K562 (cell line): ENCODE data around the gene PDCD1. TPM values are rescaled to one million over a fixed set of nuclear protein-coding genes. Genes with fewer than 3 reads are reported as not detected.

Experiments
- ATAC-seq: fragments of 200-7000 bp; cut with Tn5 transposase; 3 replicates; pipeline ENCODE4 v1.9.1; 2020; ENCODE audit warnings: moderate library complexity
- BruUV-seq: library from RNA; stranded (reverse); fragments of 400-500 nt; replicated peaks from 2 replicates; lab custom pipeline; 2021; lab: Mats Ljungman, UMichigan
- CTCF ChIA-PET: fragments of 300-600 bp; formaldehyde crosslinking; extraction: SDS; loops from one replicate; lab custom pipeline; 2021; ENCODE audit warnings: low intra/inter-chr PET ratio; lab: Yijun Ruan, JAX
- POLR2A ChIA-PET: fragments of 300-600, 350-650 bp; sonication (Branson Sonifier 250); formaldehyde crosslinking; extraction: SDS; loops from one replicate; lab custom pipeline; 2021; ENCODE audit warnings: antibody characterized with exemption, inconsistent platforms; lab: Yijun Ruan, JAX
- DNase-seq, 4 experiments: peaks; one replicate each; pipeline versions ENCODE4 v3.0.0 to v3.0.0-alpha.2; 2011 to 2018; ENCODE audit warnings: low spot score in 3 of 4, mixed read lengths in 3 of 4; ENCODE audit errors: extremely low read depth in 1 of 4
- FAIRE-seq: peaks from 2 replicates; lab custom pipeline; 2011; peaks lifted over from hg19 to GRCh38; lab: Jason Lieb, UNC
- H2AFZ ChIP-seq: 2 replicates; pipeline ENCODE4 v1.6.0; 2011; ENCODE audit warnings: low read depth, low read length, control low read depth, inconsistent platforms
- H3K27ac ChIP-seq: fragments of 200-600 bp; 3 replicates; pipeline ENCODE4 v1.8.0; 2011; ENCODE audit warnings: low read depth, mild to moderate bottlenecking, control low read depth, inconsistent platforms, low read length, moderate library complexity, mixed read lengths; ENCODE audit errors: extremely low read depth
- H3K27me3 ChIP-seq, 2 experiments: fragments of 300-600 bp in 1 of 2; 2 replicates in 1 of 2; 3 replicates in 1 of 2; pipeline versions ENCODE4 v1.6.0 to v1.8.0; 2011; ENCODE audit warnings: inconsistent platforms in 2 of 2, low read length in 2 of 2, mild to moderate bottlenecking in 1 of 2, mixed read lengths in 1 of 2, moderate library complexity in 1 of 2; ENCODE audit not compliant: control insufficient read depth in 2 of 2, insufficient read depth in 2 of 2
- H3K36me3 ChIP-seq: fragments of 300-600 bp; 3 replicates; pipeline ENCODE4 v1.8.0; 2011; ENCODE audit warnings: mild to moderate bottlenecking, low read length, inconsistent platforms; ENCODE audit not compliant: control insufficient read depth, insufficient read depth
- H3K4me1 ChIP-seq, 2 experiments: fragments of 200-600 bp in 1 of 2; replicated peaks in 1 of 2; 2 replicates in 1 of 2; 3 replicates in 1 of 2; pipeline versions ENCODE4 v1.5.1 to v1.8.0; 2011; ENCODE audit warnings: inconsistent platforms in 2 of 2, low read length in 2 of 2, mild to moderate bottlenecking in 1 of 2, mixed read lengths in 1 of 2, moderate library complexity in 1 of 2; ENCODE audit not compliant: control insufficient read depth in 2 of 2, insufficient read depth in 2 of 2
- H3K4me2 ChIP-seq: 2 replicates; pipeline ENCODE4 v1.6.1; 2011; ENCODE audit warnings: low read length, control low read depth, inconsistent platforms, mixed read lengths; ENCODE audit not compliant: insufficient read depth
- H3K4me3 ChIP-seq: fragments of 200-600 bp; sonication (generic), shearing (Covaris generic); 2 replicates; pipeline ENCODE4 v1.5.1; 2016; ENCODE audit warnings: control low read depth, inconsistent platforms
- H3K79me2 ChIP-seq: fragments of 200-600 bp; 3 replicates; pipeline ENCODE4 v1.8.0; 2011; ENCODE audit warnings: low read length, inconsistent platforms; ENCODE audit not compliant: control insufficient read depth, insufficient read depth
- H3K9ac ChIP-seq, 2 experiments: 2 replicates each; pipeline versions ENCODE4 v1.6.0 to v1.6.1; 2011; ENCODE audit warnings: low read depth in 2 of 2, low read length in 2 of 2, control low read depth in 1 of 2, inconsistent platforms in 1 of 2, mild to moderate bottlenecking in 1 of 2, mixed read lengths in 1 of 2; ENCODE audit not compliant: insufficient read depth in 1 of 2
- H3K9me1 ChIP-seq: one replicate; pipeline ENCODE4 v1.6.0; 2011; ENCODE audit warnings: inconsistent platforms, mild to moderate bottlenecking, low read length, moderate library complexity; ENCODE audit not compliant: control insufficient read depth, insufficient read depth
- H3K9me3 ChIP-seq: replicated peaks from 2 replicates; pipeline ENCODE4 v1.5.1; 2011; ENCODE audit warnings: low read depth, low read length, inconsistent platforms; ENCODE audit not compliant: control insufficient read depth, insufficient read depth
- H4K20me1 ChIP-seq: replicated peaks from 2 replicates; pipeline ENCODE4 v1.6.1; 2011; ENCODE audit warnings: low read length, inconsistent platforms, mixed read lengths; ENCODE audit not compliant: control insufficient read depth, insufficient read depth
- RAD21 ChIP-seq, 2 experiments: fragments of 250-450 bp in 1 of 2; fragments of 450-650 bp in 1 of 2; sonication (Bioruptor Pico) in 1 of 2; formaldehyde crosslinking in 1 of 2; IDR thresholded peaks in 1 of 2; conservative IDR thresholded peaks in 1 of 2; 2 replicates each; pipeline versions ENCODE4 v1.4.0 to v1.8.0; 2020 to 2022; ENCODE audit warnings: mild to moderate bottlenecking in 2 of 2, moderate library complexity in 1 of 2
- REST ChIP-seq, 2 experiments: fragments of 450-650 bp; formaldehyde crosslinking in 1 of 2; IDR thresholded peaks; 2 replicates each; pipeline versions ENCODE4 v1.4.0 to v1.6.1; 2014 to 2020; ENCODE audit warnings: mild to moderate bottlenecking in 2 of 2, borderline replicate concordance in 1 of 2, low read depth in 1 of 2
- STAT5B ChIP-seq: fragments of 250-450 bp; sonication (Bioruptor Pico); IDR thresholded peaks from 2 replicates; pipeline ENCODE4 v1.8.0; 2021; ENCODE audit warnings: mild to moderate bottlenecking, inconsistent platforms
- WGBS: fragments of 100-300 bp; shearing (Covaris generic); methylation state at CpG from one replicate; pipeline ENCODE4 v1.1.6; 2016; ENCODE audit warnings: low coverage, mixed read lengths; ENCODE audit not compliant: insufficient coverage; ENCODE audit errors: missing lambda C conversion rate; 5-methylcytosine and 5-hydroxymethylcytosine counted together
- in situ Hi-C: fragments of 300-500 bp; cut with MboI; formaldehyde crosslinking; loops from 4 replicates; pipeline ENCODE4 v1.15.0; 2018; ENCODE audit warnings: inconsistent platforms, mixed read lengths
- intact Hi-C: fragments of 100-400 bp; cut with micrococcal nuclease; formaldehyde crosslinking; loops from 2 replicates; pipeline ENCODE4 v1.14.2; 2022
- polyA plus RNA-seq, 8 experiments: library from polyadenylated mRNA; depleted of rRNA in 4 of 8; stranded (reverse) in 5 of 8; unstranded in 3 of 8; fragments of >200 nt; fragmentation: Nextera tagmentation in 2 of 8; fragmentation: Illumina TruSeq in 1 of 8; extraction: Ambion mirVana in 2 of 8; extraction: Trizol in 1 of 8; gene quantifications; 2 replicates each; pipeline versions ENCODE4 v1.2.1 to v1.2.3, GENCODE V29; 2011 to 2014; ENCODE audit warnings: inconsistent platforms in 1 of 8, missing spikeins in 1 of 8
- total RNA-seq, 7 experiments: library from RNA; depleted of rRNA in 6 of 7; stranded (reverse); fragments of >200 nt in 6 of 7; fragmentation: Illumina TruSeq in 2 of 7; extraction: Trizol in 2 of 7; gene quantifications; 2 replicates each; pipeline versions ENCODE4 v1.2.1 to v1.2.3, GENCODE V29; 2011 to 2021; ENCODE audit warnings: low replicate concordance in 1 of 7
- TF ChIP-seq, protein P1 (sequence below), 3 experiments: IDR thresholded peaks in 2 of 3; conservative IDR thresholded peaks in 1 of 3; 2 replicates each; pipeline ENCODE4 v1.5.1; 2011 to 2012; ENCODE audit warnings: low read length in 3 of 3, mild to moderate bottlenecking in 3 of 3, control low read depth in 2 of 3, improper control_type of control experiment in 1 of 3, inconsistent platforms in 1 of 3, low read depth in 1 of 3, mixed read lengths in 1 of 3, moderate library complexity in 1 of 3; ENCODE audit not compliant: insufficient read depth in 2 of 3

Gene PDCD1
- total and polyA plus RNA-seq, 9 of the 15 experiments (the other 6 are each of a cell fraction or from before 2014, with no cell fraction given), result 0.15 to 2.5 (median 1.0) TPM; not detected in 2

- ChIA-PET CTCF (no interaction called here), POLR2A (no interaction called here)
- TF ChIP-seq, protein P1, sequence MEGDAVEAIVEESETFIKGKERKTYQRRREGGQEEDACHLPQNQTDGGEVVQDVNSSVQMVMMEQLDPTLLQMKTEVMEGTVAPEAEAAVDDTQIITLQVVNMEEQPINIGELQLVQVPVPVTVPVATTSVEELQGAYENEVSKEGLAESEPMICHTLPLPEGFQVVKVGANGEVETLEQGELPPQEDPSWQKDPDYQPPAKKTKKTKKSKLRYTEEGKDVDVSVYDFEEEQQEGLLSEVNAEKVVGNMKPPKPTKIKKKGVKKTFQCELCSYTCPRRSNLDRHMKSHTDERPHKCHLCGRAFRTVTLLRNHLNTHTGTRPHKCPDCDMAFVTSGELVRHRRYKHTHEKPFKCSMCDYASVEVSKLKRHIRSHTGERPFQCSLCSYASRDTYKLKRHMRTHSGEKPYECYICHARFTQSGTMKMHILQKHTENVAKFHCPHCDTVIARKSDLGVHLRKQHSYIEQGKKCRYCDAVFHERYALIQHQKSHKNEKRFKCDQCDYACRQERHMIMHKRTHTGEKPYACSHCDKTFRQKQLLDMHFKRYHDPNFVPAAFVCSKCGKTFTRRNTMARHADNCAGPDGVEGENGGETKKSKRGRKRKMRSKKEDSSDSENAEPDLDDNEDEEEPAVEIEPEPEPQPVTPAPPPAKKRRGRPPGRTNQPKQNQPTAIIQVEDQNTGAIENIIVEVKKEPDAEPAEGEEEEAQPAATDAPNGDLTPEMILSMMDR (IDR thresholded peaks at IDR 0.05 in 2 of 3, conservative IDR thresholded peaks at IDR 0.05 in 1 of 3; ENCODE audit: insufficient read depth in 2 of 3, low read depth in 1 of 3, low read length in 3 of 3), result peak in 1 of 3 experiments; percentile 19; a peak in 2 of 6 replicates
- TF ChIP-seq RAD21 (CRISPR knock-in tag; conservative IDR thresholded peaks at IDR 0.05 in 1 of 2, IDR thresholded peaks at IDR 0.05 in 1 of 2) (peak in 1 of 2 experiments; percentile 35; a peak in 2 of 4 replicates), STAT5B (CRISPR knock-in tag) (no peak), REST (IDR thresholded peaks at IDR 0.05; ENCODE audit: borderline replicate concordance) (0 out of 2 replicates have a peak, but pooled peaks have one; percentile 12), REST (CRISPR knock-in tag; IDR thresholded peaks at IDR 0.05; ENCODE audit: low read depth) (no peak)
- no peak overlapping the region for H2AFZ ChIP-seq
- no peaks in the 10 kb centered on the region for H3K9me1 ChIP-seq
- no peaks in the 10 kb centered on the region; the same call in 1 of the 2 replicates for H4K20me1 ChIP-seq
- no peaks in the 10 kb centered on the region for H3K36me3 ChIP-seq
- BruUV-seq, result no TSS peak
- in situ Hi-C loops, result no loop called here
- 0 out of 3 replicates have a peak, but pooled peaks have one; percentile 29 for ATAC-seq
- H3K9ac ChIP-seq, result no peak overlapping the region
- peaks cover 4 to 37% of the 10 kb centered on the region in 2 experiments; a peak in 2 of 5 replicates for H3K27me3 ChIP-seq
- 19% methylated on average over 6 of the region's 15 CpGs for WGBS
- no peak for FAIRE-seq
- no peak for DNase-seq
- H3K4me1 ChIP-seq, result peaks cover 0 to 56% of the 10 kb centered on the region in 2 experiments; a peak in 2 of 5 replicates
- no peak overlapping the region for H3K4me3 ChIP-seq
- H3K9me3 ChIP-seq, result no peaks in the 10 kb centered on the region
- no peak overlapping the region for H3K4me2 ChIP-seq
- intact Hi-C loops, result no loop called here
- H3K27ac ChIP-seq, result no peak overlapping the region
- H3K79me2 ChIP-seq, result no peaks in the 10 kb centered on the region
Observed at GRCh38 chr2:241872313-241872642, 13.6 kb upstream of the PDCD1 start.
